MCF 10A (cell line): ENCODE results near the gene SCYL2. TPM values are rescaled to one million over a fixed set of nuclear protein-coding genes. Genes with fewer than 3 reads are reported as not detected.

ENCODE experiments used
- BruUV-seq: library from RNA; stranded (reverse); fragments of 400-500 nt; replicated peaks from 2 replicates; lab custom pipeline; 2021; lab: Mats Ljungman, UMichigan
- CTCF ChIA-PET: fragments of 300-600 bp; sonication (Branson Sonifier 250); formaldehyde crosslinking; extraction: SDS; loops from one replicate; lab custom pipeline; 2021; ENCODE audit warnings: antibody characterized with exemption, inconsistent platforms; lab: Yijun Ruan, JAX
- POLR2A ChIA-PET: fragments of 300-600, 350-650 bp; sonication (Branson Sonifier 250); formaldehyde crosslinking; extraction: SDS; loops from one replicate; lab custom pipeline; 2020; ENCODE audit warnings: antibody characterized with exemption, inconsistent platforms; lab: Yijun Ruan, JAX
- DNase-seq: peaks from one replicate; pipeline ENCODE4 v3.0.0-alpha.2; 2018; ENCODE audit not compliant: unreplicated experiment
- H3K27ac Mint-ChIP-seq: one replicate; pipeline ENCODE4 v1.8.0; 2022; ENCODE audit warnings: mild to moderate bottlenecking, low read depth, mixed read lengths; ENCODE audit not compliant: unreplicated experiment
- H3K27me3 Mint-ChIP-seq: one replicate; pipeline ENCODE4 v1.8.0; 2022; ENCODE audit warnings: mixed read lengths; ENCODE audit not compliant: insufficient read depth, unreplicated experiment
- H3K36me3 Mint-ChIP-seq: one replicate; pipeline ENCODE4 v1.8.0; 2022; ENCODE audit warnings: mild to moderate bottlenecking, moderate library complexity, mixed read lengths; ENCODE audit not compliant: insufficient read depth, unreplicated experiment
- H3K4me1 Mint-ChIP-seq: one replicate; pipeline ENCODE4 v1.8.0; 2022; ENCODE audit warnings: mixed read lengths; ENCODE audit not compliant: insufficient read depth, unreplicated experiment
- H3K4me3 Mint-ChIP-seq: one replicate; pipeline ENCODE4 v1.8.0; 2022; ENCODE audit warnings: mild to moderate bottlenecking, moderate library complexity, mixed read lengths; ENCODE audit not compliant: unreplicated experiment
- H3K9me3 Mint-ChIP-seq: one replicate; pipeline ENCODE4 v1.8.0; 2022; ENCODE audit warnings: mixed read lengths; ENCODE audit not compliant: unreplicated experiment
- CTCF ChIP-seq: fragments of 200-600 bp; IDR thresholded peaks from one replicate; pipeline ENCODE4 v1.8.0; 2022; ENCODE audit warnings: antibody characterized with exemption, mild to moderate bottlenecking; ENCODE audit not compliant: unreplicated experiment
- intact Hi-C: fragments of 100-400 bp; cut with micrococcal nuclease; formaldehyde crosslinking; loops from 2 replicates; pipeline ENCODE4 v1.14.1; 2022
- total RNA-seq: library from RNA; stranded (reverse); gene quantifications from 2 replicates; pipeline ENCODE4 v1.2.3, GENCODE V29; 2022

Gene SCYL2
- total RNA-seq, 1 experiment from 2014 or later: 52.8 TPM

GRCh38 chr12:100249941-100250340, 17.0 kb upstream of the SCYL2 start:
- ChIA-PET CTCF (no interaction called here), POLR2A (no interaction called here)
- no peaks in the 10 kb centered on the region for H3K9me3 Mint-ChIP-seq
- DNase-seq: no peak
- BruUV-seq: no TSS peak
- H3K4me1 Mint-ChIP-seq: peaks cover 5% of the 10 kb centered on the region
- peaks cover 6% of the 10 kb centered on the region for H3K36me3 Mint-ChIP-seq
- no peak for TF ChIP-seq CTCF
- H3K27ac Mint-ChIP-seq: no peak overlapping the region
- intact Hi-C loops: no loop called here
- H3K27me3 Mint-ChIP-seq: no peaks in the 10 kb centered on the region
- no peak overlapping the region for H3K4me3 Mint-ChIP-seq

- no TSS peak for BruUV-seq
- peaks cover 6% of the 10 kb centered on the region for H3K36me3 Mint-ChIP-seq
- no peak for TF ChIP-seq CTCF
- POLR2A ChIA-PET: no interaction called here
- peaks cover 7% of the 10 kb centered on the region for H3K4me1 Mint-ChIP-seq
- H3K4me3 Mint-ChIP-seq: no peak overlapping the region
- intact Hi-C loops: no loop called here
- no peak for DNase-seq
- no peaks in the 10 kb centered on the region for H3K27me3 Mint-ChIP-seq
- H3K27ac Mint-ChIP-seq: no peak overlapping the region
- CTCF ChIA-PET: interaction anchor here (1.6 kb wide), 1 partner anchor 17 kb away, joined by 4 read pairs; no protein-coding TSS in a partner anchor
- H3K9me3 Mint-ChIP-seq: no peaks in the 10 kb centered on the region
These were observed 15.1 kb upstream of the SCYL2 start for GRCh38 chr12:100251917-100252316.

GRCh38 chr12:100253437-100253836, 13.5 kb upstream of the SCYL2 start:
- no TSS peak for BruUV-seq
- intact Hi-C loops: no loop called here
- Mint-ChIP-seq H3K4me1 (peaks cover 7% of the 10 kb centered on the region), H3K9me3 (no peaks in the 10 kb centered on the region), H3K36me3 (peaks cover 6% of the 10 kb centered on the region), H3K27me3 (no peaks in the 10 kb centered on the region), H3K4me3 (no peak overlapping the region), H3K27ac (no peak overlapping the region)
- DNase-seq: no peak
- ChIA-PET CTCF (interaction anchor here (0.9 kb wide), 1 partner anchor 95 kb away, joined by 3 read pairs; no protein-coding TSS in a partner anchor), POLR2A (no interaction called here)
- no peak for TF ChIP-seq CTCF

- CTCF ChIA-PET: interaction anchor here (0.6 to 1.6 kb wide), 4 partner anchors 9 to 356 kb away, joined by 4 to 6 read pairs (median 5); no protein-coding TSS in a partner anchor
- DNase-seq: peak; percentile 10
- no TSS peak for BruUV-seq
- POLR2A ChIA-PET: interaction anchor here (0.6 to 2.7 kb wide), 3 partner anchors 12 to 71 kb away, joined by 3 to 15 read pairs (median 3); partner anchors contain the start of genes DEPDC4 and SCYL2
- intact Hi-C loops: no loop called here
- Mint-ChIP-seq H3K27me3 (no peaks in the 10 kb centered on the region), H3K9me3 (no peaks in the 10 kb centered on the region), H3K36me3 (peaks cover 6% of the 10 kb centered on the region), H3K4me1 (peaks cover 7% of the 10 kb centered on the region), H3K27ac (no peak overlapping the region), H3K4me3 (no peak overlapping the region)
- TF ChIP-seq CTCF: no peak
These were observed 12.1 kb upstream of the SCYL2 start for GRCh38 chr12:100254876-100255275.
